22Rv1 (cell line): ENCODE measurements around the gene SCAF4.

Experiments
- H3K27ac ChIP-seq: fragments of 450-650 bp; 2 replicates; pipeline ENCODE4 v1.5.1; 2017
- ZFX ChIP-seq: fragments of 450-650 bp; IDR thresholded peaks from 2 replicates; pipeline ENCODE4 v1.6.1; 2017; ENCODE audit warnings: antibody characterized with exemption, borderline replicate concordance
- TF ChIP-seq, protein P1 (sequence below): fragments of 450-650 bp; IDR thresholded peaks from 2 replicates; pipeline ENCODE4 v1.5.1; 2017; ENCODE audit warnings: mild to moderate bottlenecking

Gene SCAF4

DNA sequence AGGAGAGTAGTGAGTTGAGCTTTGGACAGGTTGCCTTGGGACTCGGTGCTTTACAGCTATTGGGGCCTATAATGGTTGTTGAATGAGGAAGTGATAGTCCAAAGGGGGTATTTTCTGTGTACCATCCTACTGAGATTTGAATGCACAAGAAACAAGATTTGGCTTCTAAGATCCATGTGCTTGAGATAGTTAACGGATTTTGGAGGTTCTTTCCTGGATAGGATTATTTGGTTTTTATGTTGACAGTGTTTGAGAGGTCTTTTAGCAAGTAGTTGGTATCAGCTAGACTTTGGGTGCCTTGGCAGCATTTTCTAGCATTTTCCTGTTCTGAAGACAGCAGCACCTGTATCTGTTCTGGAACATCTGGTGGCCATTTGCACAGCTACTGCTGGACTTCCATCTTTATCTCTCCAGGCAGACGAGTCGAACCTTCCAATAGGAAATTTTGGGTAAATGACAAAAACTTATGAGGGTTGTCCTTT, 3.6 kb upstream of the SCAF4 start:
- TF ChIP-seq ZFX = no peak
- TF ChIP-seq, protein P1, sequence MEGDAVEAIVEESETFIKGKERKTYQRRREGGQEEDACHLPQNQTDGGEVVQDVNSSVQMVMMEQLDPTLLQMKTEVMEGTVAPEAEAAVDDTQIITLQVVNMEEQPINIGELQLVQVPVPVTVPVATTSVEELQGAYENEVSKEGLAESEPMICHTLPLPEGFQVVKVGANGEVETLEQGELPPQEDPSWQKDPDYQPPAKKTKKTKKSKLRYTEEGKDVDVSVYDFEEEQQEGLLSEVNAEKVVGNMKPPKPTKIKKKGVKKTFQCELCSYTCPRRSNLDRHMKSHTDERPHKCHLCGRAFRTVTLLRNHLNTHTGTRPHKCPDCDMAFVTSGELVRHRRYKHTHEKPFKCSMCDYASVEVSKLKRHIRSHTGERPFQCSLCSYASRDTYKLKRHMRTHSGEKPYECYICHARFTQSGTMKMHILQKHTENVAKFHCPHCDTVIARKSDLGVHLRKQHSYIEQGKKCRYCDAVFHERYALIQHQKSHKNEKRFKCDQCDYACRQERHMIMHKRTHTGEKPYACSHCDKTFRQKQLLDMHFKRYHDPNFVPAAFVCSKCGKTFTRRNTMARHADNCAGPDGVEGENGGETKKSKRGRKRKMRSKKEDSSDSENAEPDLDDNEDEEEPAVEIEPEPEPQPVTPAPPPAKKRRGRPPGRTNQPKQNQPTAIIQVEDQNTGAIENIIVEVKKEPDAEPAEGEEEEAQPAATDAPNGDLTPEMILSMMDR = no peak
- H3K27ac ChIP-seq = no peak overlapping the region

DNA sequence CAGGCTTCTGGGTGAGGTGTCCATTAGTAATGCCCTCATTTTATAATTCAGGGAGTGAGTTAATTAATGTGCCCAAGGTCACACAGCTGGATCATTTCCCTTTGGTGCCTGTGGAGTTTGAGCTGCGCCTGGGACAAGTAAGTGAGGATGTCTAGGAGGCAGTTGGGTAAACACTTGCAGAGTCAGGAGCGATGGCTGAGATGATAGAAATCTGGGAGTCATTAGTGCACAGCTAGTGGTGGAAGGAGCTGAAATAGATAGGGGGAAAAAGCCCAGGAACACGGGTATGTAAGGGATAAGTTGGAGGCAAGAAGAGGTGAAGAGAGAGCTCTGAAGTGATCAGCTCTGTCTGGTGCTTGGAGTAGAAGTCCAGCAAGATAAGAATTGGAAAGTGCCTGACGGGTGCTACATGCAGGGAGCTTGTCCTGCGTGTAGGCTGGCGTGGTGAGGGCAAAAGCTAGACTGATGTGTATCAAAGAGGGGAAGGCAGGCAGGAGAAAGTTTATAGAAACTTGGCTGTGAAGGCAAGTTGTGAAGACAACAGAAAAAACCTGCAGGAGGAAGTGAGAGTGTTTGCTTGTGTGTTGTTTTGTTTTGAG, 1.7 kb upstream of the SCAF4 start:
- no peak overlapping the region for H3K27ac ChIP-seq

DNA sequence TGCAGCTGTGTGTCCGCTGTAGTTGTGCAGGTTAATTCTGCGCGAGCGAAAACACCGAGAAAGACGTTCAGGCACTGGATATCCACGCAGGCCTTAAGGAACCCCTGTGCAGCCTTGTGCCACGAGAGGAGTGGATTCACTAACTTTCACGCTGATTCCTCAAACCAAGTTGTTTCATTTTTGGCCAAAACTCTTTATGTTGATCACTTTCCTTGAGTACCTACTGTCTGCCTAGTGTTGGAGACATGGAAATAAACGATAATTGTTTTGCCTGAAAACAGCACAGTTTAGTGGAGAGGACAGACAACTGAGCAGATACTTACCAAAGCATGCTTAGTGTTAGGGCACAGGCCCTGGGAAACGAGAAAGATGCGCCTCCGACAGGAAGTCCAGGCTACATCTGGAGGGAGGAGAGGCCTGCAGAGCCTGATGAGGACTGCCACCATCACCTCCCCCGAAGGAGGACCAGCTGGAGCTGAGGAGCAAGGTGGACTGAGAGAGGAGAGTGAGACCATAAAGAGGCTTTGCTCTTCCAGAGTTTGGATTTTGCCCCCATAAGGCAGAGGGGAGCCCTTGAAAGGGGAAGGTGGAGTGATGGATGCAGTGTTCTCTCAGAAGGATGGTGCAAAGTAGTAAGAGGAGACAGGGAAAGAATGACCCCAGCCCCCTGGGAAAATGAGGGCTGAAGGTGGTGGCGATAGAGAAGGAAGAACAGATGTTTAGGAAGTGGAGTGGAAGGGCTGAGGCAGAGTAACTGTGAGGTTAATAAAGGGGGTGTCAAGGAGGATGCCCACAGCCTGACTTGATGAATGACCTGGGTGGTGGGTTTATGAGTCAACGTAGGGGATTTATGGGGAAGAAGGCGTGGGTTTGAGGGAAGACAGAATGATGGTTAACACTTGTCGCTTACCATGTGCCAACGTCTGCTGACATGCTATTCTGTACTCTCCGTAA, 956 bp upstream of the SCAF4 start:
- TF ChIP-seq ZFX = no peak
- TF ChIP-seq, protein P1 = no peak
- peak overlapping the region; percentile 86 for H3K27ac ChIP-seq

More for the DNA sequence above, 1.7 kb upstream of the SCAF4 start:
- no peak for TF ChIP-seq ZFX
- TF ChIP-seq, protein P1 = no peak

DNA sequence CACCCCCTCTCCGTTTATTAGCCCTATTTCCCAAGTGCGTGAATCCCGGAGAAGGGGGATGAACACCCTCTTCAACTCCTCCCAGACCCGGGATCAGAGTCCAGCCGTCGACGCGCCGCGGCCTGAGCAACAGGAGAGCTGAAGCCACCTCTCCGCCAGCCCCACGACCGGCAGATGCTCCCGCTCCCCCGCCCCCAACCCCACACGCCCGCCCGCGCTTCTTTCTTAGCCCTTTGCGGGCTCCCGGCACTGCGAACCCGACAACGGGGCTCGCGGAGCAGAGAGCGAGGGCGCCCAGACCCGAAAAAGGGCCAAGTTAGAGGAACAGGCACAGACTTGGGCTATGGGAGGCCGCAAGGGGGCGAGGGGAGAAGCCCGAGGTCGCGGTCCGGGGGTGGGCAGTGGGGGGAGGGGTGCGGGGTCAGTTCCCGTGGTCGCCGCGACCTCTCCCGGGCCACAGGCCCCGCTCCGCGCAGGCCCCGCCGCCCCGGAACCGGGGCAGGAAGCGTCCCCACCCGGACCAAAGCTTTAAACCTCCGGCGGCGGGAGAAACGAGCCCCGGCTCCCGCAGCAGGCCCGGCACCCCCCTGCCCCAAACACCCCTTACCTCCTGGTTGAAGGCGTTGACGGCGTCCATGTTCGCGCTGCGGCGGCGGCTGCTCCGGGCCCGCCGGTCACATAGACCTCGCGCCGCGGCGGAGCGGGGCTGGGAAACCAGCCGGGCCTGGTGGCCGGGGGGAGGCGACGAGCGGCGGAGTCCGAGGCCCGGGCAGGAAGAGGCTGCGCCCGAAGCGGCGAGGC, 662 bp downstream of the SCAF4 start:
- TF ChIP-seq, protein P1 = peak; percentile 22
- no peak for TF ChIP-seq ZFX
- H3K27ac ChIP-seq = peak overlapping the region; percentile 86

DNA sequence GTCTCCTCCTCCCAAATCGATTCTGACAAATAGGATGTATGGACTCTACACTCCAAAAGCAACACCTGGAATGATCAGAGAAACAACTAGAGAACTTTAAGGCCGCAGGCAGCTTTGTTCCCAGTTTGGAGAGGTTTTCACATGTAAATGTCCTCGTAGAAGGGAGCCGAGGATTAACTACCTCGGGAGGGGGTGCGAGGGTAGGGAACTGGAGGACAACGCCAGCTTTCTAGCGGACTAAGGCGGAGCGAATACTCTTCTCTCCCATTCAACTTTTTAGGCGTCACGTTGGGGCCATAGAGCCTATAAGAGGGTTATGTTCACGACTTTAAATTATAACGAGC, 1.2 kb downstream of the SCAF4 start:
- H3K27ac ChIP-seq = peak overlapping the region; percentile 86
- TF ChIP-seq, protein P1 = no peak
- no peak for TF ChIP-seq ZFX

DNA sequence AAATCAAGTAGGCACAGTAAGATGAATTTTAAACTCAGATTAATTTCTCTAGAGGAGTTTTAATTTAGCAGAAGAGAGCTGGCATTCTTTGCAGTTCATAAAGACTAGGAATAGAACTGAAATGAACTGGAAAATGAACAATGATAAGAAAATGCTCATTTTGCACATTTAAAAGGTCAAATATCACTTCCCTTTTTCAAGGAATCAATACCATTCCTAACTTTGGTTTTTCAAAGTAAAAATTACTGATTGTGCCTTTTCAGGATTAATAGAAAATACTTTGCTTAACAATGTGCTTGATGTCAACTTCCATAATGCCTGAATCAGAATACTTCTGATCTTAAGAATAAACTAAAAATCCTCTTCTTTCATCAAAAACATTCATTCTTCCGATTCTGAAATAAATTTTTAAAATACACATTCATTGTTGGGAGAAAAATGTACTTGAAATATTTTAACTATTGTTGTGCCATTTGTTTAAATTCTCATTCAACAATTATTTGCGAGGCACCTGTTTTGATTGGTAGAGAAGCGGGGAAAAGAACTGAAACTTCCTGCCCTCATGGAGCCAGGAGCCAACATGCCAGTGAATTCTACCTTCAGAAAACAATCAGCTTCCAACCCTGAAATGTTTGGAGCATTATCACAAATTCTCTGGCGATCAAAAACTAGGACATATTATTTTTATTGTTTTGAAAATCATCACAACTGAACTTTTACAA, 2.1 kb downstream of the SCAF4 start:
- H3K27ac ChIP-seq = peak overlapping the region; percentile 49

More for the DNA sequence above, 2.1 kb downstream of the SCAF4 start:
- TF ChIP-seq, protein P1 = no peak
- no peak for TF ChIP-seq ZFX
